ENCODE data around the gene POLR3E.
A peak's percentile ranks its signal among the peaks of the same experiment; 100 is the strongest.
"Not testable (repeated sequence)": the region's sequence is repeated elsewhere in the genome, so short reads cannot be mapped to it uniquely, and the experiment has no call there.

POLR3E gene

DNA sequence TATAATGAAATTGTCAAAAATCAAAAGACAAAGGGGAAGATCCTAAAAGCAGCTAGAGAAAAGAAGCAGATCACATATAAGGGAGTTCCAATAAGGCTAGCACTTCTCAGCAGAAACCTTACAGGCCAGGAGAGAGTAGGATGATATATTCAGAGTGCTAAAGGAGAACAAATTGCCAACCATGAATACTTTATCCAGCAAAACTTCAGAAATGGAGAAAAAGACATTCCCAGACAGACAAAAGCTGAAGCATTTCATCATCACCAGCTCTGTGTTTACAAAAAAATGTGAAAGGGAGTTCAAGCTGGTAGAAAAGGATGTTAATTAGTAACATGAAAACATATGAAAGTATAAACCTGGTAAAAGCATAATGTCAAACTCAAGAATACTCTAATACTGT is 39.8 kb downstream of the POLR3E start:
- DNase-seq: no peak

DNA sequence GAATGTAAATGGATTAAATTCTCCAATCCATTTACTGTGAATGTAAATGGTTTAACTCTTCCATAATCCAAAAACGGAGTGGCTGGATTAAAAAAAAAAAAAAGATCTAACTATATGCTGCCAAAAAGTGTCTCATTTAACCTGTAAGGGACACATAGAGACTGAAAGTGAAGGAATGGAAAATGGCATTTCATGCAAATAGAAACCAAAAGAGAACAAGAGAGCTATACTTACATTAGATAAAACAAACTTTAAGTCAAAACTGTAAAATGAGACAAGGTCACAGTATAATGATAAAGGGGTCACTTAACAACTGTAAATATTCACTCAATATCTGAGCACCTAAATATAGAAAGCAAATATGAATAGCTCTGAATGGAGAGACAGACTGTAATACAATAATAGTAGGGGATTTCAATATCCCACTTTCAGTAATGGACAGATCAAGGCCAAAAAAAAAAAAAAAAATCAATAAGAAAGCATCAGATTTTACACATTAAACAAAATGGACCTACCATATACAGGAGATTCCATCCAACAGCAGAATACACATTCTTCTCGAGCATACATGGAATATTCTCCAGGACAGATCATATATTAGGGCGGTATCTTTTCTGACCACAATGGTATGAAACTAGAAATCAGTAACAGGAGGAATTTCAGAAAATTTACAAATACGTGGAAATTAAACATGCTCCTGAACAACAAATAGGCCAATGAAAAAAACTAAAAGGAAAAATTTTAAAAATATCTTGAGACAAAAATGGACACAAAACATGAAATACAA is 40.8 kb downstream of the POLR3E start:
- no peak for DNase-seq

GRCh38 chr16:22340945-22341344 is 43.7 kb downstream of the POLR3E start:
- no peak for DNase-seq

DNA sequence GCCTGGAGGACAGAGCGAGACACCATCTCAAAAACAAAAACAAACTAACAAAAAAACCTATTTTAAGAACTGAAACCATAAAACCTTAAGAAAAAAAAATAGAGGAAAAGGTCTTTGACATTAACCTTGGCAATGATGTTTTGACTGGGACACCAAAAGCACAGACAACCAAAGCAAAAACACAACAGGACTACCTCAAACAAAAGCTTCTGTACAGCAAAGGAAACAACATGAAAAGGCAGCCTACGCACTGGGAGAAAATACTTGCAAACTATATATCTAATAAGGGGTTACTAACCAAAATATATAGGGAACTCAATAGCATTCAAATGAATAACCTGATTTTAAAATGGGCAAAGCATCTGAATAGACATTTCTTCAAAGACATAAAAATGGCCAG is 44.9 kb downstream of the POLR3E start:
- DNase-seq: no peak

DNA sequence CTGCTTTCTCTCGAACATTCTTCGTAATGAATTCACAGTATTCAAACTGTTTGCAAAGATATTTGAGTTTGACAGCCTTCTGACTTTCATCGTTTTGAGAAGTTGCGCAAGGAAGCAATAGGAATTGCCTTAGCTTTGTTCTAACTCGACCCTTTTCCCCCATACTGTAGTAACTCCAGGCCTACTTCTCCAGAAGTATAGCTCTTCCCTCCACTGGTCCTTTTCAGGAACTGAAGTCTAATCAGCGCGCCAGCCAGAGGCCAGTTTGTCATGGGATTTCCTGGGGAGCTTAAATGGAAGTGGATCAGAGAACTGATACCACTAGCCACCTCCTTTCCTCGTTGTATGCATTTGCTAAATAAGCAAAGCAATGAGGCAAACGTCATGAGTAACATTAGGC is 49.3 kb downstream of the POLR3E start:
- DNase-seq: no peak

- no peak for DNase-seq
Observed at GRCh38 chr16:22347100-22347820, 50.1 kb downstream of the POLR3E start.

GRCh38 chr16:22348291-22348690 is 51.1 kb downstream of the POLR3E start:
- no peak for DNase-seq

DNA sequence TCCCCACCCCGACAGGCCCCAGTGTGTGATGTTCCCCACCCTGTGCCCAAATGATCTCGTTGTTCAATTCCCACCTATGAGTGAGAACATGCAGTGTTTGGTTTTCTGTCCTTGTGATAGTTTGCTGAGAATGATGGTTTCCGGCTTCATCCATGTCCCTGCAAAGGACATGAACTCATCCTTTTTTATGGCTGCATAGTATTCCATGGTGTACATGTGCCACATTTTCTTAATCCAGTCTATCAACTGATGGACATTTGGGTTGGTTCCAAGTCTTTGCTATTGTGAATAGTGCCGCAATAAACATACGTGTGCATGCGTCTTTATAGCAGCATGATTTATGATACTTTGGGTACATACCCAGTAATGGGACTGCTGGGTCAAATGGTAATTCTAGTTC is 53.8 kb downstream of the POLR3E start:
- not testable (repeated sequence) for DNase-seq

- DNase-seq: no peak
Observed at GRCh38 chr16:22352140-22352539, 54.9 kb downstream of the POLR3E start.

DNA sequence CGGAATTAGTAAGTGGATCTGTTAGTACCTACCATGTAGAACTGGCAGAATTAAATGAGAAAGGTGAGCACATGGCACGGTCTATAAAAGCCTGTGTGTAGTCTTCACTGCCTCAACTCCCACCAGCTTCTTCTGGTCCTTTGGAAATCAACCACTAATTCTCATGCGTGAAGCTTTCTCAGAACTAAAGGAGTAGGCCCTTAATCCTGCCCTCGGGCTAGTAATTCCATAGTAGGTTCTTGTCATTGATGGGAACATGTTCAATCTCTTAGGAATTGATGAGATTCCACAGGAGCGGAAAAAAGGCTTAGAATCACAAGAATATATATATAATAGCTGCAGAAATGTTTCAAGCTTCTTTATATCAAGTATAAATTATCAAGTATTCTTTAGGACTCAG is 55.5 kb downstream of the POLR3E start:
- DNase-seq: no peak

DNA sequence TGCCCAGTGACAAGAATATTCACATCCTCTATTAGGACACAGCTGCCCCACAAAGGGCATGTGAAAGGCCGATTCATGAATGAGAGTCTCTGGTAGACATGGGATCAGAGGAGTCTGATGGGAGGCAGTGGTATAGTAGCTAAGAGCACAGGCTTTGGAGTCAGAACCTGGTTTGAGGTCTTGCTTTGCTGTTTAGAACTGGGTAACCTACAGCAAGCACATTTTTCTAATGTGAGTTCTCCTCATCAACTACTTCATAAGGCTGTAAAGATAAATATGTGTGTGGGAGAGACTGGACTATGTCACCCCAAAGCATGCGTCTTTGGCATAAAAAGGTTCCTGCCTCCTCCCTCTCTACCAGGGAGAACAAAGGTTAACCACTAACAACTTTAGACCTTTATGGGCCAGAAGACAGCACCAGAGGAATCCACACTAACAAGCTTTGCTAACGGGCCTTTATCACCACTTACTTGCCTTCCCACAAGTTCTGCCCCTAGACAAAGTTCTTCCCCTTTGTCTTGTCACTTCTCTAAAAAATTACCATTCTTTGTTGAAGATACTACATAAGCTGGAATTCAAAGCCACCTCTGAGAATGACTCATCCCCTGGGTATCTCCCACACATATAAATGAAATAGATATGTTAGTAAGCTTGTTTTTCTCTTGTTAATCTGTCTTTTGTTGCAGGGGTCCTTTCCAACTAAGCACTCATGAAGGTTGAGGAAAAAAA is 56.1 kb downstream of the POLR3E start:
- DNase-seq: peak; percentile 71

- DNase-seq: no peak
Observed at GRCh38 chr16:22353933-22354541, 56.8 kb downstream of the POLR3E start.

DNA sequence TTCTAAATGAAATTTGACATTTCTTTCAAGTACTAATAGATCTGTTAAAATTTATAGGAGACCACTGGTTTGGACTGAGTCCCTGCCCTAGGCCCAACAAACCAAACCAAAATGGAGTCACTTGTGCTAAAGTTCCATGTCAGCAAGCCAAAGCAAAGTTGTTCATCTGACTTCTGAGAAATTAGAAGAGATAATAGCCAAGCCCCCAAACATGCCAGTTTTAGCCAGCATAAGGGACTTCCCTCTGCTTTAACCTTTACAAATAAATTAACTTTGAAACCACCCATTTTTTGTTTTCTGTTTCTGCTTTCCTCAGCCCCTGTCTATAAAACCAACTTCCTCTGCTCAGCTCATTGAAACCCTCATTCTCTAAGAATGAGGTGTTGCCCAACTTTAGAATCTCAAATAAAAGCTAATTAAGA is 58.3 kb downstream of the POLR3E start:
- no peak for DNase-seq

GRCh38 chr16:22356930-22357634 is 59.9 kb downstream of the POLR3E start:
- no peak for DNase-seq

DNA sequence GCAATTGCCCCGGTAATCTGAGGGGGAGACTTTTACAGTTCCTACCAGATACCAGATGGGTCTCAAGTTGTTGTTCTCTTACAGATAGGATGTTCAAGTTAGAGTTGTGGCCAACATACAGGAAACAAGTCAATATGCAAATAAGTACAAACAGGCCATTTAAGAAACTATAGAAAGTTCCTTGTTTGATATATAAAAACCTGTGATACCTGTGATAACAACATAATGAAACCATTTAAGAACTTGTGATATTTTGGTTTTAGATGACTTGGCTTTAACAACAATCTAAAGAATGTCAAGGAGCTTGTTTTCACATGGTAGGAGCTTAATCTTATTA is 60.4 kb downstream of the POLR3E start:
- DNase-seq: no peak

GRCh38 chr16:22358000-22358399 is 60.8 kb downstream of the POLR3E start:
- no peak for DNase-seq

GRCh38 chr16:22359679-22360078 is 62.5 kb downstream of the POLR3E start:
- no peak for DNase-seq

- DNase-seq: no peak
Observed at GRCh38 chr16:22360963-22361659, 63.9 kb downstream of the POLR3E start.

- DNase-seq: no peak
Observed at GRCh38 chr16:22364241-22364640, 67.0 kb downstream of the POLR3E start.

DNA sequence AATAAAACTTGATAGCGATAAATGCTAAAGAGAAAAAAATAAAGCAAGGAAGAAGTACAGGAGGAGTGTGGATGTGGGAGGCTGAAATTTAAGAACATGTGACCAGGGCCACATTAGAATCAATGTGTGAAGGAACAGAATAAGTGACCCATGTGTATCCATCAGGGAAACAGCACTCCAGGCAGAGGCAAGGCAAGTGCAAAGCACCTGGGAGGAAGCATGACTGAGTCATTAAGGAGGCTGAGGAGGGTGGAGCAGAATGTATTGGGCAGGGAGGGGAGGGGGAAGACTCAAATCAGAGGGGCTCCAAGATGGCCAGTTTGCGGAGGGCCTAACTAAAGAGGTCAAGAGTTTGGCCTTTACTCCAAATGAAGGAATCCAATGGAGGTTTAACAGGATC is 69.2 kb downstream of the POLR3E start:
- no peak for DNase-seq

DNA sequence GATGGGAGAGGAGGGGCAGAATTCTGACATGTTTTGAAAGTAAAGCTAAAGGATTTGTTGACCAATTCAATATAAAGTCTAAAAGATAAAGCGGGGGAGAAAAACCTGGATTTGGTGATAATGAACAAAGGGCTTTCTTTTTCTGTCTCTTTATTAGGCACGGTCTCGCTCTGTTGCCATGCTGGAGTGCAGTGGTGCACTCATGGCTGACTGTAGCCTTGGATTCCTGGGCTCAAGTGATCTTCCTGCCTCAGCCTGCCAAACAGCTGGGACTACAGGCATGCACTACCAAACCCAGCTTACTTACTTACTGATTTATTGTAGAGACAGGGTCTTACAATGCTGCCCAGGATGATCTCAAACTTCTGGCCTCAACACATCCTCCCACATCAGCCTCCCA is 69.7 kb downstream of the POLR3E start:
- DNase-seq: no peak

- not testable (repeated sequence) for DNase-seq
Observed at GRCh38 chr16:22368200-22368826, 71.1 kb downstream of the POLR3E start.
